GM20000 (cell line): ENCODE measurements around the gene KLF17.

Experiments used
- DNase-seq: peaks from one replicate; pipeline ENCODE4 v3.0.0; 2012; ENCODE audit warnings: low spot score
- TF ChIP-seq, protein P1 (sequence below): IDR thresholded peaks from 2 replicates; pipeline ENCODE4 v1.5.1; 2012; ENCODE audit warnings: mild to moderate bottlenecking, control low read depth; ENCODE audit errors: extremely low read depth, missing control alignments

The KLF17 gene

DNA sequence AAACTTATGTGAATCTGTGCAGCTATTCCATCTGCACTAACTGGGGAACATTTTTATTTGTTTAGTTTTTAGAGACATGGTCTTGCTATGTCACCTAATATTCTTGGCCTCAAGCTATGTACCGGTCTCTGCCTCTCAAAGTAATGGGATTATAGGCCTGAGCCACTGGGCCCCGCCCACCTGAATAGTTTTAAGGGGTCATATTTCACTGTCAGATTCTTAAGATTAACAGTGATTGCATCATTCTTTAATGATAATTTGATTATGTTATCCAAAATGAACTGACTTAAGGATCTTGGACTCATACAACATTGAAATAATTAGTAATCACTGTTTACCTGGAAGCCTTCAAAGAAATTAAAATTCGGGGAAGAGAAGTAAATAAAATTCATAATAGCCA lies 35.4 kb downstream of the KLF17 start:
- DNase-seq: no peak
- TF ChIP-seq, protein P1, sequence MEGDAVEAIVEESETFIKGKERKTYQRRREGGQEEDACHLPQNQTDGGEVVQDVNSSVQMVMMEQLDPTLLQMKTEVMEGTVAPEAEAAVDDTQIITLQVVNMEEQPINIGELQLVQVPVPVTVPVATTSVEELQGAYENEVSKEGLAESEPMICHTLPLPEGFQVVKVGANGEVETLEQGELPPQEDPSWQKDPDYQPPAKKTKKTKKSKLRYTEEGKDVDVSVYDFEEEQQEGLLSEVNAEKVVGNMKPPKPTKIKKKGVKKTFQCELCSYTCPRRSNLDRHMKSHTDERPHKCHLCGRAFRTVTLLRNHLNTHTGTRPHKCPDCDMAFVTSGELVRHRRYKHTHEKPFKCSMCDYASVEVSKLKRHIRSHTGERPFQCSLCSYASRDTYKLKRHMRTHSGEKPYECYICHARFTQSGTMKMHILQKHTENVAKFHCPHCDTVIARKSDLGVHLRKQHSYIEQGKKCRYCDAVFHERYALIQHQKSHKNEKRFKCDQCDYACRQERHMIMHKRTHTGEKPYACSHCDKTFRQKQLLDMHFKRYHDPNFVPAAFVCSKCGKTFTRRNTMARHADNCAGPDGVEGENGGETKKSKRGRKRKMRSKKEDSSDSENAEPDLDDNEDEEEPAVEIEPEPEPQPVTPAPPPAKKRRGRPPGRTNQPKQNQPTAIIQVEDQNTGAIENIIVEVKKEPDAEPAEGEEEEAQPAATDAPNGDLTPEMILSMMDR: no peak

DNA sequence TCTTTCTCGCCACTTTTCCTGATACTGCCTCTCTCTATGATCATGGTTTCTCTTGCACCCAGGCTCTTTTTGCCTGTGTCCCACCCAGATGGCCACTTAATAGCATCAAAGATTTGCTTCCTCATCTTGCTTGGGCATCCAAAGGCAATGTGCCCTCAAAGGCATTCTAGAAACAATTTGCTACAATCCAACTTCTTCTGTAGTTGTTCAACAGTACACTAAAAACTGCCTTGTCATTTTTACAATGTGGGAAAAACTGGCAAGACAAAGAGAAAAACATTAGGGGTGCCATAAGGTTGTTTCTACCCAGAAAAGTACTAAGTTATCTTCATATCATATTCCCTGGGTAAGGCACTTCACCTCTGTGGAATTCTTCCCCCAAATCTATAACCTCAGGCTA lies 39.3 kb downstream of the KLF17 start:
- TF ChIP-seq, protein P1: no peak
- DNase-seq: no peak

DNA sequence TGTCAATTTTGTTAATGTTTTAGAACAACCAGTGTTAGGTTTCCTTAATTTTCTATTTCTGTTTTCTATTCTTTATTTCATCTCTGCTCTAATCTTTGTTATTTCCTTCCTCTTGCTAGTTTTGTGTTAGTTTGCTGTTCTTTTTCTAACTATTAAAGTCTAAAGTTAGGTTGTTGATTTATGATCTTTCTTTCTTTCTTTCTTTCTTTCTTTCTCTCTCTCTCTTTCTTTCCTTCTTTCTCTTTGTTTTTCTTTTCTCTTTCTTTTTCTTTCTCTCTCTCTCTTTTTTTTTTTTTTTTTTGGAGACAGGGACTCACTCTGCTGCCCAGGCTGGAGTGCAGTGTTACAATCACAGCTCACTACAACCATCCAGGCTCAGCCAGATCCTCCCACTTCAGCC lies 40.2 kb downstream of the KLF17 start:
- TF ChIP-seq, protein P1: no peak
- no peak for DNase-seq

DNA sequence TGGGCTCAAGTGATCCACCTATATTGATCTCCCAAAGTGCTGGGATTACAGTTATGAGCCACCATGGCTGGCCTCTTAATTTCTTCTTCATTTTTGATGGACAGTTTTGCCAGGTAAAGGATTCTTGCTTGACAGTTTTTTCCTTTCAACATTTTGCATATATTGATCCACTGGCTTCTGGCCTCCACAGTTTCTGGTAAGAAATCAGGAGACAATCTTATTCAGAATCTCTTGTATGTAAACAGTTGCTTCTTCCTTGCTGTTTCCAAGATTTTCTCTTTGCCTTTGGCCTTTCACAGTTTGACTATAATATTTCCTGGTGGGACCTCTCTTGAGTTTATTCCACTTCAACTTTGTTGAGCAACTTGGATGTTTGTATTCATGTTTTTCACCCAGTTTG lies 42.9 kb downstream of the KLF17 start:
- no peak for DNase-seq
- TF ChIP-seq, protein P1: no peak

DNA sequence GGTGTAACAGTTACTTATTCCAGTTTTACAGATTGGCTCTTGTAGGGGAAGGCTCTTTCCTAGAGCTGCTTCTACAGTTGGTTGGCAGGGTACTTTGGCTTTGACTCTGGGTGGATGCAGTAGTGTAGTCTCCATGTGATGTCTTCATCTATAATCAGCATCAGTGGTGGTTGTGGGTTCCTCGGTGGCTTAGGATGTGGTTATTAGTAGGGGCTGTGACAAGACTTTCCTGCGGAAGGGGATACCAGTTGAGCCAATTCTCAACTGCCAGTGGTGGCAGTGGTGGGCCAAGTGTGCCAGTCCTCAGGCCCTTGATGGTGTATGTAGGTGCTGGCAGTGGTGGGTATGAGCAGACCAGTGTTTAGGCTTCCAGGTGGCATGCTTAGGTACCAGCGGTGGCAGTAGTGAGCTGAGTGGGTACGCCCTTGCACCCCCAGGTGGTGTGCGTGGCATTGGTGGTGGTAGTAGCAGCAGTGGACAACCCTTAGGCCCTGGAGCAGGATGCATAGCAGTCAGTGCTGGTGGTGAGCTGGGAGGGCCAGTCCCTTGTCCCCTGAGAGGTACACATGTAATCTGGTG lies 50.0 kb downstream of the KLF17 start:
- no peak for DNase-seq
- TF ChIP-seq, protein P1: no peak

DNA sequence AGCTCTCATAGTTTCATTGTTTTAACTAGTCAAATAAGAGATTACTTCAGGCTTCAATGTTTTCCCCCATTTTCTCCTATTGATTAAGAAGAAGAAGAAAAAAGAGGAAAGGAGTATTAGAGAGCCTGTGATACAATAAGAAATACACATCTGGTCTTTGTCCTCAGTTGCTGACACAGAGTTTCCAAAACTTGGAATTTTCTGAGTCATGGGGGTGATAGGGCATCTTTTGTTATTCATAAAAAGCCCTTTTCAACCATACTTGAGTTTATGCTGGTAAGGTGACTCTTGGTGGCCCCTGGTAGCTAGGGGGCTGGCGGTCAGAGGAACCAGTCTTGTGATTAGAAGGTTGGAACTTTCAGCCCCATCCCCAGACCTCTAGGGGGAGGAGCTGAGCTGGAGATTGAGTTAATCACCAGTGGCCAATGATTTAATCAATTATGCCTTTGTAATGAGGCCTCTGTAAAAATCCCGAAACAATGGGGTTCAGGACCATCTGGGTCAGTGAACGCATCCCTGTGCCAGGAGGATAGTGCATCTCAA lies 51.7 kb downstream of the KLF17 start:
- TF ChIP-seq, protein P1: no peak

DNA sequence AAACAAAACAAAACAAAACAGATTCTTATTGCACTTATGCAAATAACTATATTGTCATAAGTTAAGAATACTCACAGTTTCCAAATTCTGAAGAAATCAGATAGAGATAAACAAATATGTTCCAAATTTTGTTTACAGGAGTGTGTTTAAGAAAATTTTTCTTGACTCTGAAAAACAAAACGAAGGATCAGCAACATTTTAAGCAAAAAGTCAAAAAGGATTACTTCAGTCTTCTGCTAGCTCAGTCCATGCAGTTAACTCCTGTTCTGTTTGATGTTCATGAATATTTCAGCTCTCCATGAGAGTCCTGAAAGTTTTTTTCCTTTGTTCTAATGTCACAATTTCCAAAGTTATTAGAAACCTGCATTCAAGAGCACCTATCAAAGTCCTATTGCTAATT lies 56.0 kb downstream of the KLF17 start:
- DNase-seq: no peak
- TF ChIP-seq, protein P1: no peak

More for the DNA sequence above, 51.7 kb downstream of the KLF17 start:
- DNase-seq: no peak
